Measurements from ENCODE around the gene TTC29.

GRCh38 chr4:146960634-146961033 is 15.0 kb upstream of the TTC29 start:
- no peak for TF ChIP-seq POLR2A (IDR thresholded peaks at IDR 0.05)
- TF ChIP-seq POLR2AphosphoS5 (IDR thresholded peaks at IDR 0.05; ENCODE audit: insufficient read depth in 1 of 2, low read depth in 1 of 2), result no peak

All from vagina (tissue), 2 donors.